ENCODE results near the gene PHPT1.
"Not testable (repeated sequence)": the region's sequence is repeated elsewhere in the genome, so short reads cannot be mapped to it uniquely, and the experiment has no call there.

Gene PHPT1

GRCh38 chr9:136823136-136824046, 25.8 kb upstream of the PHPT1 start:
- peak in 1 of 14 donors; percentile 83 for DNase-seq

- DNase-seq = no peak
These were observed 24.5 kb upstream of the PHPT1 start for GRCh38 chr9:136824496-136825225.

GRCh38 chr9:136825295-136826187, 23.7 kb upstream of the PHPT1 start:
- DNase-seq = peak in 1 of 14 donors; percentile 42

GRCh38 chr9:136826188-136826541, 23.0 kb upstream of the PHPT1 start:
- no peak for DNase-seq

GRCh38 chr9:136826703-136827582, 22.3 kb upstream of the PHPT1 start:
- DNase-seq = no peak

- DNase-seq = no peak
These were observed 21.3 kb upstream of the PHPT1 start for GRCh38 chr9:136827794-136828473.

GRCh38 chr9:136828474-136829140, 20.6 kb upstream of the PHPT1 start:
- no peak for DNase-seq

GRCh38 chr9:136829412-136829811, 19.8 kb upstream of the PHPT1 start:
- DNase-seq = no peak

GRCh38 chr9:136829981-136830885, 19.0 kb upstream of the PHPT1 start:
- peak in 1 of 14 donors; percentile 56 for DNase-seq

- DNase-seq = no peak
These were observed 18.0 kb upstream of the PHPT1 start for GRCh38 chr9:136831002-136831719.

GRCh38 chr9:136831720-136832104, 17.5 kb upstream of the PHPT1 start:
- DNase-seq = no peak

GRCh38 chr9:136832581-136832980, 16.6 kb upstream of the PHPT1 start:
- no peak for DNase-seq

GRCh38 chr9:136833381-136834048, 15.7 kb upstream of the PHPT1 start:
- DNase-seq = not testable (repeated sequence)

GRCh38 chr9:136835162-136835931, 13.9 kb upstream of the PHPT1 start:
- DNase-seq = no peak

- no peak for DNase-seq
These were observed 13.0 kb upstream of the PHPT1 start for GRCh38 chr9:136835932-136836904.
